Choroid plexus epithelial cell (primary cell): ENCODE measurements around the gene LBHD2.
A peak's percentile ranks its signal among the peaks of the same experiment; 100 is the strongest.

Experiments
- DNase-seq: peaks from one replicate; pipeline ENCODE4 v3.0.0-alpha.2; 2010; ENCODE audit warnings: low read depth
- H3K4me3 ChIP-seq: 2 replicates; pipeline ENCODE4 v1.5.1; 2011; ENCODE audit warnings: low read depth, mild to moderate bottlenecking, control low read depth, low read length, moderate library complexity
- TF ChIP-seq, protein P1 (sequence below): conservative IDR thresholded peaks from 2 replicates; pipeline ENCODE4 v1.5.1; 2011; ENCODE audit warnings: low read depth, mild to moderate bottlenecking, control low read depth, inconsistent platforms, low read length, moderate library complexity

Gene LBHD2

DNA sequence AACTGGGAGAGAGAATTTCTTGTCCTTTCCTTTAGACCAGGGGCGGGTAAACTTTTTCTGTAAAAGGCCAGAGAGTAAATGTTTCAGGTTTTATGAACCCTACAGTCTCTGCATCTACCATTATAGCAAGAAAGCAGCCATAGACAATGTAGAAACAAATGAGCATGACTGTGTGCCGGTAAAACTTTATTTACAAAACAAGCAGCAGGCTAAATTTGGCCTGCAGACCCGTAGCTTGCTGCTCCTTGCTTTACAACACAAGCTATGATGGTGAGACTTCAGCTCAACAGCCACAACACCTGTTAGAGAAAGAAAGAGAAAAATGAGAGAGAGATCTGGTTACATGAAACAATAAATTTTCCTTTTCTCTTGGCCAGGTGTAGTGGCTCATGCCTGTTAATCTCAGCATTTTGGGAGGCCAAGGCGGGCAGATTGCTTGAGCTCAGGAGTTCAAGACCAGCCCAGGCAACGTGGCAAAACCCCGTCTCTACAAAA is 22.5 kb upstream of the LBHD2 start:
- no peak overlapping the region for H3K4me3 ChIP-seq
- TF ChIP-seq, protein P1, sequence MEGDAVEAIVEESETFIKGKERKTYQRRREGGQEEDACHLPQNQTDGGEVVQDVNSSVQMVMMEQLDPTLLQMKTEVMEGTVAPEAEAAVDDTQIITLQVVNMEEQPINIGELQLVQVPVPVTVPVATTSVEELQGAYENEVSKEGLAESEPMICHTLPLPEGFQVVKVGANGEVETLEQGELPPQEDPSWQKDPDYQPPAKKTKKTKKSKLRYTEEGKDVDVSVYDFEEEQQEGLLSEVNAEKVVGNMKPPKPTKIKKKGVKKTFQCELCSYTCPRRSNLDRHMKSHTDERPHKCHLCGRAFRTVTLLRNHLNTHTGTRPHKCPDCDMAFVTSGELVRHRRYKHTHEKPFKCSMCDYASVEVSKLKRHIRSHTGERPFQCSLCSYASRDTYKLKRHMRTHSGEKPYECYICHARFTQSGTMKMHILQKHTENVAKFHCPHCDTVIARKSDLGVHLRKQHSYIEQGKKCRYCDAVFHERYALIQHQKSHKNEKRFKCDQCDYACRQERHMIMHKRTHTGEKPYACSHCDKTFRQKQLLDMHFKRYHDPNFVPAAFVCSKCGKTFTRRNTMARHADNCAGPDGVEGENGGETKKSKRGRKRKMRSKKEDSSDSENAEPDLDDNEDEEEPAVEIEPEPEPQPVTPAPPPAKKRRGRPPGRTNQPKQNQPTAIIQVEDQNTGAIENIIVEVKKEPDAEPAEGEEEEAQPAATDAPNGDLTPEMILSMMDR, result no peak
- no peak for DNase-seq

DNA sequence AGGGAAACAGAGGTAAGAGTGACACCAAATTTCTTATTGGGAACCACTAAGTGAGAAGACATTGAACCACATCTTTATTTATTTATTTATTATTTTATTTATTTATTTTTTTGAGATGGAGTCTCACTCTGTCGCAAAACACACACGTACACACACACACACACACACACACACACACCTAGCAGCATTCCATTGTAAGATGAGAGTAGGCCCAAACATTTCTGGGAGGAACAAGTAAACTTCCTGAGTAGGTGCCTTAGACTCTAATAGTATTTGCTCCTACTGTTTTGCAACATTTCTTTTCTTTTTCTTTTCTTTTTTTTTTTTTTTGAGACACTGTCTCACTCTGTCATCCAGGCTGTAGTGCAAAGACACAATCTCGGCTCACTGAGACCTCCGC is 19.6 kb upstream of the LBHD2 start:
- no peak for DNase-seq
- H3K4me3 ChIP-seq, result no peak overlapping the region
- TF ChIP-seq, protein P1, result no peak

DNA sequence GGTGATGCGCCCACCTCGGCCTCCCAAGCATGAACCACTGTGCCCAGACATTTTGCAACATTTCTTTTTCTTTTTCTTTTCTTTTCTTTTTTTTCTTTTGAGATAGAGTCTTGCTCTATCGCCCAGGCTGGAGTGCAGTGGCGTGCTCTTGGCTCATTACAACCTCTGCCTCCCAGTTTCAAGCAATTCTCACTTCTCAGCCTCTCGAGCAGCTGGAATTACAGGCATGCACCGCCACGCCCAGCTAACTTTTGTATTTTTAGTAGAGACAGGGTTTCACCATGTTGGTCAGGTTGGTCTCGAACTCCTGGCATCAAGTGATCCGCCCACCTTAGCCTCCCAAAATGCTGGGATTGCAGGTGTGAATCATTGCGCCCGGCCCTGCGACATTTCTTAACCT is 19.0 kb upstream of the LBHD2 start:
- TF ChIP-seq, protein P1, result no peak
- H3K4me3 ChIP-seq, result no peak overlapping the region
- DNase-seq, result no peak

DNA sequence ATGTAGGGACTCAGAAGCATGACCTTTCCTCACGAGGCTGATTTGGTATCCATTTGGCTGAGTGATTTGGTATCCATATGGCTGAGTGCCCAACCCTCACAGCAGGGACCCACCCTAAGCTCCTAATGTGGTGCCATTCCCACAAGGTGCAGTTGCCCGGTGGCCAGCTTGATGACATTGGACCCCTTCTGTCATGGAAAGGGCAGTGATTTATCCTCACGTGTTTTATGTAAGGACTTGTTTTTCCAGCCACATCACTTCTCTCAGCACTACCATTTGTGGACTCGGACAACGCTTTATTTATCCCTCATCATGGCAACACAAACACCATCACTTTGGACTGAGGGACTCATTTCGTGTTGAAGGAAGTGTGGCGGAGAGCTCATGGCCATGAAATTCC is 18.1 kb upstream of the LBHD2 start:
- TF ChIP-seq, protein P1, result no peak
- H3K4me3 ChIP-seq, result no peak overlapping the region
- no peak for DNase-seq

DNA sequence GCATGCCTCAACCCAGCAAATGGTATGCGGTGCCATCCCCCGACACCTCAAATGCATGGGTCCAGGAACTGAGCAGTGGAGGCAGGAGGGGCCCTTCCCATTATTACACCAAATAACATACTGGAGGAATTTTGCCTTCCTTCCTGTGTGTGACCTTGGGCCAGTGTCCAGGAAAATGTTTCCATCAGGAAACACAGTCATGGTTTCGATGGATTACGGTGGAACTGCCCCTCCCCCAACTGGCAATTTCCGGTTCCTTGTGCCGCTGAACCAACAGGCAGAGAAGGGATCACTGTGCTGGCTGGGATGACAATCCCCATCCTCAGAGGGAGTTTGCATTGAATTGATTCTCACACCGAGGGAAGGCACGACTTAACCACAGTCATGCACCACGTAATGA is 17.6 kb upstream of the LBHD2 start:
- no peak for DNase-seq
- H3K4me3 ChIP-seq, result no peak overlapping the region
- TF ChIP-seq, protein P1, result no peak

DNA sequence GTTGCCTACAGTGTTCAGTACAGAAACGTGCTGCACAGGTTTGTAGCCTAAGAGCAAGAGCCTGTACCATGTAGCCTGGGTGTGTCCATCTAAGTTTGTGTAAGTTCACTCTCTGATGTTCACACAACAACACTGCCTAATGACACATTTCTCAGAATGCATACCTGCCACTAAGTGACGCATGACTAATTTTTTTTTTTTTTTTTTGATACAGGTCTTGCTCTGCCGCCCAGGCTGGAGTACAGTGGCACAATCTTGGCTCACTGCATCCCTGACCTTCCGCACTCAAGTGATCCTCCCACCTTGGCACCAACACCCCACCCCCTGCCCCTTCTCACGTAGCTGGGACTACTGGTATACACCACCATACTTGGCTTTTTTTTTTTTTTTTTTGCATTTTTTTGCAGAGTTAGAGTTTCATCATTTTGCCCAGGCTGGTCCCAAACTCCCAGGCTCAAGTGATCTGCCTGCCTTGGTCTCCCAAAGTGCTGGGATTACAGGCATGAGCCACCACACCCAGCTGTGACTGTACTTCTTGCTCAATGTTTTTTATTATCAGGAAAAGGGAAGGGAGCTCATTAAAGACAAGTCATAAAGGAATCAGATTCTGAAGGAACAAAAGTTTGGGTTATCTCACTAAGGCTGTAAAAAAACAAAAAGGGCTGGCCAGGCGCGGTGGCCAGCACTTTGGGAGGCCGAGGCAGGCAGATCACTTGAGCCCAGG is 16.6 kb upstream of the LBHD2 start:
- TF ChIP-seq, protein P1, result no peak
- peak; percentile 10 for DNase-seq
- H3K4me3 ChIP-seq, result no peak overlapping the region

DNA sequence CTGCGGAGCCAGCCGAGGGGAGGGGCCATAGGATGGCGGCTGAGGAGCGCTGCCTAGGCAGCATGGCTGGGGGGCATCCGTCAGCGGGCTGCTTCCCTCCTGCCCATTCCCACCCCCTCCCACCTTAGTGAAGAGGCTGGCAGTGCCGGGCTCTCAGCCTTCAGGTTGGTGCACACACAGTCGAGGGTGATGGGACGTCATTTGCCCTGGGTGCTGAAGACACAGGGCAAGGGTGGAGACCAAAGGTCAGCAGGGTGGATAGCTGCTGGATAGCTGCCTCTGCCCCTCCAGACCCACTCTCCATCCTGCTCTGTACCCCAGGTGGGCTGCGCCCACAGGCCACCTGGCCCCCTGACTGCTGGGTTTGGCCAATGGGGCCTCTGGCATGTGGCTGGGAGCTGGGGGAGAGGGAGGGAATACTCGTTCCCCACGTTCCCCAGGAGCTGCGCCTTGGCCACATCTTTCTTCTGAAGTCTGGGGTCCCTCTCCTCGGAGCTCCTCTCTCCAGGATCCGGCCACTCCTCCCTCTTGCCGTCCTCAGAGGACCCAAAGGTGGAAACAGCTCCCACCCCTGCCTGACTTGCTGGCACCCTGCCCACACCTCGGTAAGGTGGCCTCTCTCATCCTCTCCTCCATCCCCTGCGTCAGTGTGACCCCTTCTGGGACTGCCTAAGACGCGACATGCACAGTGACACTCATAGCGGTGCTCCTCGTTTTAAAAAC is 15.5 kb upstream of the LBHD2 start:
- TF ChIP-seq, protein P1, result no peak
- no peak for DNase-seq

More for the DNA sequence above, 15.5 kb upstream of the LBHD2 start:
- no peak overlapping the region for H3K4me3 ChIP-seq
